HG02610 (cell line): ENCODE results near the gene GOLGA8R.
"Not testable (repeated sequence)": the region's sequence is repeated elsewhere in the genome, so short reads cannot be mapped to it uniquely, and the experiment has no call there.

Experiments used
- ATAC-seq: cut with Tn5 transposase; IDR thresholded peaks from one replicate; pipeline ENCODE4 v1.9.1; 2021; ENCODE audit warnings: mild to moderate bottlenecking, moderate library complexity; ENCODE audit not compliant: unreplicated experiment

GOLGA8R gene, protein sequence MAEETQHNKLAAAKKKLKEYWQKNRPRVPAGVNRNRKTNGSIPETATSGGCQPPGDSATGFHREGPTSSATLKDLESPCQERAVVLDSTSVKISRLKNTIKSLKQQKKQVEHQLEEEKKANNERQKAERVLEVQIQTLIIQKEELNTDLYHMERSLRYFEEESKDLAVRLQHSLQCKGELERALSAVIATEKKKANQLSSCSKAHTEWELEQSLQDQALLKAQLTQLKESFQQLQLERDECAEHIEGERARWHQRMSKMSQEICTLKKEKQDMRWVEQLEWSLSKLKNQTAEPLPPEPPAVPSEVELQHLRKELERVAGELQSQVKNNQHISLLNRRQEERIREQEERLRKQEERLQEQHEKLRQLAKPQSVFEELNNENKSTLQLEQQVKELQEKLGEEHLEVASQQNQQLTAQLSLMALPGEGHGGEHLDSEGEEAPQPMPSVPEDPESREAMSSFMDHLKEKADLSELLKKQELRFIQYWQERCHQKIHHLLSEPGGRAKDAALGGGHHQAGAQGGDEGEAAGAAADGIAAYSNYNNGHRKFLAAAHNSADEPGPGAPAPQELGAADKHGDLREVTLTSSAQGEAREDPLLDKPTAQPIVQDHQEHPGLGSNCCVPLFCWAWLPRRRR

DNA sequence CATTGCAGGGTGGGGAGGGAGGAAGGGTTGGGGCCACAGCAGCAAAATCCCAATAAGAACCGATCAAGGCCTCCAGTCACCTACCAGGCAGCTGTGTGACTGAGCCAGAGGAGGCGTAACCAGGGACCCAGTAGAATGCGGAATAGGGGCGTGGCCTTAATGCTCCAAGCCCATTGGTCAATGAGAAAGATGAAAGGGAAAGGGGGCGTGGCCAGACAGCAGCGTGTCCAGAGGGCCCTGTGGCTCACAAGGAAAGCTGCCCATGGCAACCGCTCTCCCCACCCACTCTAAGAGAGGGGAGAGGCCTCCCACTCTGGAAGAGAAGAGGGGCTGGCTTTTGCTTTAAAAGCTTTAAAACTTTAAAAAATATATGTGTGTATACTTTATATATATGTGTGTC, at the start of gene GOLGA8R:
Gene GOLGA8R, minus strand, starts transcription at position 101 of the 400 bp plus-strand sequence. Its CDS starts 98 bp downstream, at position 3.
- not testable (repeated sequence) for ATAC-seq

DNA sequence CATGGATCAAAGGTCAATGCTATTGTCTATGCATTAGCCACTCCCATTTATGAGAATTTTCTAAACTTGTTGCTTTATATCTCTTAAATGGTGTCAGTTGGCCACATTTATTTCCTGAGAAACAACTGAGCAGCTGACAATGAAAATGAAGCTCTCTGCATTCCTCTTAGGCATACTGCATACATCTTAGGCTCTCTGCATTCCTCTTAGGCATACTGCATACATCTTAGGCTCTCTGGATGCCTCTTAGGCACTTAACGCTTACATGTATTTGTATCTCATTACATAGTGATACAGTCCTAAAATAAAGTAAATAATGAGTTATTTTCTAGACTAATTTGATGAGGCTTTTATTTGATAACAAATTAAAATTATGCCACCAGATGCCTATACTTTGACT, 49.8 kb upstream of the GOLGA8R start:
- ATAC-seq, result not testable (repeated sequence)

GRCh38 chr15:30462176-30462575, 48.1 kb upstream of the GOLGA8R start:
- ATAC-seq, result not testable (repeated sequence)

DNA sequence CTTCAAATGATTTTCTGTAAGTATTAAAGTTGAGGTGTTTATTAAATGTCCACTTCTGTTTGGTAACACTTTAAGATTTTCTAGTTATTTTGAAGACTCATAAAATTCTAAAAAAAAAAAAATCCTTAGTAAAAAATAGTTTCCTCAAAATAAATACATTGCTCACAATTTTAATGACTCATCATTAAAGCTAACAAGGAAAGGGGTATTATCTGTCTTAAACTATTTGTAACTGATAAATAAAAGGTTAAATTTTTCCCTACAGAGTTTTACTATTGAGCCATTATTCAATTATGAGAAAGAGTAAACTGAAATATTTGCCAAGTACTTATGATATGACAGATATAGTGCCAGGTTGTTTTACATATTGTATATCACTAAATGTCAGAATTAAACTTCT, 38.6 kb upstream of the GOLGA8R start:
- ATAC-seq, result not testable (repeated sequence)

DNA sequence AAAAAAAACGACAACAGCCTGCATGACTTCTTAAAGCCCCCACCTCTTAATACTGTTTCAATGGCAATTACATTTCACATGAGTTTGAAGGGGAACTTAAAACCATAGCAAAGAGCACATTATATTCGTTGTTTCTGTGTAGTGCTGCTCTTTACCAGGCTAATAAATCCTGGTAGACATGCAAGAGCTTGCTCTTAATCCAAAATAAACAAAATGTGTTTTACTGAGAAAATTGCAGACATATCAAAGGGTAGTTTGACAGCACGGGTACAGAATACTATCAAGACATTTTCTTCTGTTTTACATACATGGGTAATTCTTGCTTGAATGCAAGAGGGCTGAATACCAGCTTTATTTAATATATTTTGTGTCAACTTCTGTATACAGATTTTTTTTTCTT, 24.3 kb upstream of the GOLGA8R start:
- ATAC-seq, result not testable (repeated sequence)

GRCh38 chr15:30435878-30436277, 21.8 kb upstream of the GOLGA8R start:
- ATAC-seq, result not testable (repeated sequence)

- not testable (repeated sequence) for ATAC-seq
Observed at GRCh38 chr15:30420723-30421122, 6.7 kb upstream of the GOLGA8R start.

- ATAC-seq, result not testable (repeated sequence)
Observed at GRCh38 chr15:30407636-30408035, 6.4 kb downstream of the GOLGA8R start.

DNA sequence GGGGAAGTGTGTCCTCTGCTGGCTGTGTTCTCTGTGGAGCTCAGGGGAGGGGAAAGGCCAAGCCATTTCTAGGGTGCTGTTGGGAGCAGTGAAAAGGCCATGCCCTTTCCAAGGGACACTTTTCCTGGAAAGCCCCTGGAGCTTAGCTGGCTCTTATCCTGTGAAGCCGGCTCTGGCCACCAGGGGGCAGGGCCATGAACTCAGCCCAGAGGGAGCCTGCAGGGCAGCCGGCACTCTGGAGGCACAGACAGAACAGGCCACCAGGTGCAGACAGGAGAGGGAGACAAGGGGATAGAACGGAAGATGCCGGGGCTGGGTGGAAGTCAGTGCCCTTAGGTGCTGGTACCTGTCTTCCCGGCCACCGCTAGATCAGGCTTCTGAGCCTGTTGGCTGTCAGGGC, 15.1 kb downstream of the GOLGA8R start:
- not testable (repeated sequence) for ATAC-seq

- not testable (repeated sequence) for ATAC-seq
Observed at GRCh38 chr15:30393664-30393991, 20.4 kb downstream of the GOLGA8R start.

DNA sequence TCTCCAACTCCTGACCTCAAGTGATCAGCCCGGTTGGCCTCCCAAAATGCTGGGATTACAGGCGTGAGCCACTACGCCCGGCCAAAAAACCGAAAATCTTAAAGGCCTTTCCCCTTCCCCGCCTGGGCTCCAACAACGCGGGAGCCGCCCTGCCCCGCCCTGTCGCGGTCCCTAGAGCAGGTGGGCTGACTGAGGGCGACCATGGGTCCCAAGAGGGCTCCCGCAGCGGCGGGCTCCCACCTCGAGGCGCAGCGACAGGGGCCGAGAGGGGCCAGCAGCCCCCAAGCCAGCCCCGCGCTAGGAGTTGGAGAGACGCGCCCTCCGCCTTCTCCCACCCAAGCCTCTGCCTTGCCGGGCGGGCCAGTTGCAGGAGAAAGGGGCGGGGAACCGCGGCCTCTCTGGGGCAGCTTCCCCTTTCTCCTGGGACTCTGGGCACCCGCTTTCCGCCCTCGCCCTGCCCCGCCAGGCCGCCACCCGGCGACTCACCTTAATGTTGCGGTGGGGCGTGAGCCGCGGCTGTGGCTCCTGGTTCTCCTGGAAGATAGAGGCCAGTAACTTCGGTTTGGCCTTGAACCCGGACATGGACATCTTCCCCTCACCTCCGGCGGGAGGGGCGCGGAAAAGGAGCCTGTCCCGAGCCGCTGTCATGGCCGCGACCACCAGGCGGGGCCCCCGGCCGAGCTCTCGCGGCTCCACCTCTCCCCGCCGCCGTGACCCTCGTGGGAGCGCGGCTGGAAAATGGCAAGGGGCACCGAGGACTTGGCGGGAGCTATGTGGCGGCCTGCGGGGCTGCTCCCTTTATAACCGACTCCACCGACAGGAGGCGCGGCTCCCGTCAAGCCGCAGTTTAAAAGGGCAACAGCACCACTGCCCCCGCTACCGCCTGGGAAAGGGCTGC, 21.0 kb downstream of the GOLGA8R start, which contains the start of gene CHRFAM7A:
Gene CHRFAM7A, minus strand, starts transcription at position 775 of the 898 bp plus-strand sequence. CDS start 10,189 bp downstream, outside the sequence.
- not testable (repeated sequence) for ATAC-seq

DNA sequence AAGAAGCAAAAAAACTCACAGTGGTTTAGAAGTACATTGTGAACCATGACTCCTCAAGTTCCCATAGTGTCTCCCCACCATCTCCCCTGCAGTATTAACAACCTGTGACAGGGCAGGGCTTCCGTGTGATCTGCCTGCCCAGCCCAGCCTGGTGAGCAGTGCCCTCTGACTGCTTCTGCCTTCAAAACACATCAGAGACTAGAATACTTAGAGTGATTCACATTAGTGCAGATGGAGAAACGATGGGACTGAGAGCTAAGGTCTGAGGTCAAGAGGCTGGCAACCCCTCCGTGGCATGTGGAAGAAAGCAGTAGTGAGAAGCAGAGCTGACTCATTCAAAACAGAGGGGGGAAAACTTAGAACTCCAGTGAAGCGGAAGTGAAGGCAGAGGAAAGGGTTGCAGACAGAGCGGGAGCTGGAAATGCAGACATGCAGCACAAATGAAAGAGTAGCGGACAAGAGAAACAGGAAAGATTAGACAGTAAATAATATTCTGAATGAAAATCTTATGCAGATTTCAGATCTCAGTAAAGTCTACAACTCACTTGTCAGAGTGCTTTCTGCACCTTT, 27.7 kb downstream of the GOLGA8R start:
- not testable (repeated sequence) for ATAC-seq

DNA sequence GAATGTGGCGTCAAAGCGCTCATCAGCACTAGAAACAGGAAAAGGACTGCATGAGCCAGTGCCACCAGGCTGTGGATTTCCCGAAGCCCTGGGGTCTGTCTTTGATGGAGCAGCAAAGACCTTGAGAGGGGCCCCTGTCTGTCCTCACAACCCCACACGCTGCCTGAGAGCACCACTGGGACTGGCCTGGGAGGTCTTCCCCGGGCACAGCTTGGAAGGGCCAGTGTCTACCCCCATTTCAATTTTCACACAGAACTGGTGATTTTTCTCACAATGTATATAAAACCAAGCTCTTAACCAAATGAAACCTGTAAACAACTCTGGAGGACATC, 37.0 kb downstream of the GOLGA8R start:
- ATAC-seq, result not testable (repeated sequence)

- ATAC-seq, result not testable (repeated sequence)
Observed at GRCh38 chr15:30376375-30377081, 37.5 kb downstream of the GOLGA8R start.

GRCh38 chr15:30375872-30376271, 38.2 kb downstream of the GOLGA8R start:
- not testable (repeated sequence) for ATAC-seq

- not testable (repeated sequence) for ATAC-seq
Observed at GRCh38 chr15:30374862-30375261, 39.2 kb downstream of the GOLGA8R start.

- ATAC-seq, result not testable (repeated sequence)
Observed at GRCh38 chr15:30368271-30368670, 45.8 kb downstream of the GOLGA8R start.

- ATAC-seq, result not testable (repeated sequence)
Observed at GRCh38 chr15:30367246-30367645, 46.8 kb downstream of the GOLGA8R start.

DNA sequence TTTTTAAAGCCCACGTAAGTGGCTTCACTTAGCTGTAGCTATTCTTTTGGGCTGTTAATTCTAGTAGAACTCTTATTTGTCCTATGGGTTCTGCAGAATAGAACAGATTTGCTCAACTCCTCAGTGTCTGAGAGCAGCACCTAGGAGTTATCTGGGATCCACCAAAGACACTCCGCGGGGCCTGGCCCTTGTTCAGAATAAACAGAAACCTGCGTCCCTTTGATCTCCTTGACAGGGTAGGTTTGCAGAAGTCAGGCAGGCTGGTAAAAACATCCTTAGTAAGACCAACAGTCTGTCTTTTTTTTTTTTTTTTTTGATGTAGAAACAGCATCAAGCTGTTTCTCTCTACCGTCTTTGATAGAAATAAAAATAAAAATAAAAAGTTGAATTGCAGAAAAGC, 52.7 kb downstream of the GOLGA8R start:
- ATAC-seq, result not testable (repeated sequence)

- ATAC-seq, result not testable (repeated sequence)
Observed at GRCh38 chr15:30360990-30361389, 53.1 kb downstream of the GOLGA8R start.
